H1 (cell line): ENCODE data around the gene DEFB118. TPM values are rescaled to one million over a fixed set of nuclear protein-coding genes. Genes with fewer than 3 reads are reported as not detected.
A peak's percentile ranks its signal among the peaks of the same experiment; 100 is the strongest.

Experiments
- CTCF ChIA-PET: fragments of 300-600 bp; sonication (Branson Sonifier 250); formaldehyde crosslinking; loops from one replicate; lab custom pipeline; 2021; ENCODE audit not compliant: partially characterized antibody; lab: Charles Lee
- POLR2A ChIA-PET: fragments of 300-600 bp; sonication (Branson Sonifier 250); formaldehyde crosslinking; loops from one replicate; lab custom pipeline; 2021; ENCODE audit warnings: inconsistent platforms; ENCODE audit not compliant: partially characterized antibody; lab: Charles Lee
- DNase-seq, 2 experiments: peaks; one replicate each; pipeline versions ENCODE4 v3.0.0 to v3.0.0-alpha.2; 2010 to 2022; ENCODE audit warnings: low spot score in 2 of 2, low read depth in 1 of 2, mixed read lengths in 1 of 2
- FAIRE-seq: peaks from 2 replicates; lab custom pipeline; 2011; peaks lifted over from hg19 to GRCh38; lab: Jason Lieb, UNC
- H2AFZ ChIP-seq: 2 replicates; pipeline ENCODE4 v1.8.1; 2012; ENCODE audit warnings: low read length, inconsistent platforms
- H2AK5ac ChIP-seq: 2 replicates; pipeline ENCODE4 v1.6.1; 2013; ENCODE audit warnings: low read depth, low read length
- H2BK120ac ChIP-seq: replicated peaks from 2 replicates; pipeline ENCODE3; 2013; ENCODE audit warnings: low read depth, low read length, inconsistent platforms
- H2BK12ac ChIP-seq: 2 replicates; pipeline ENCODE4 v1.6.1; 2013; ENCODE audit warnings: low read depth, low read length
- H2BK15ac ChIP-seq: 2 replicates; pipeline ENCODE4 v1.6.1; 2013; ENCODE audit warnings: low read length
- H2BK20ac ChIP-seq: 2 replicates; pipeline ENCODE4 v1.6.1; 2013; ENCODE audit warnings: low read length
- H2BK5ac ChIP-seq: 2 replicates; pipeline ENCODE4 v1.6.1; 2013; ENCODE audit warnings: low read depth, low read length
- H3K14ac ChIP-seq: 2 replicates; pipeline ENCODE4 v1.6.1; 2013; ENCODE audit warnings: inconsistent platforms; ENCODE audit not compliant: insufficient read length
- H3K18ac ChIP-seq: 2 replicates; pipeline ENCODE4 v1.6.1; 2013; ENCODE audit warnings: low read length; ENCODE audit errors: extremely low read depth
- H3K23ac ChIP-seq: 2 replicates; pipeline ENCODE4 v1.6.1; 2013; ENCODE audit warnings: inconsistent platforms; ENCODE audit not compliant: insufficient read length
- H3K23me2 ChIP-seq: 2 replicates; pipeline ENCODE4 v1.6.1; 2013; ENCODE audit warnings: low read depth, low read length
- H3K27ac ChIP-seq: 2 replicates; pipeline ENCODE4 v1.6.1; 2011; ENCODE audit warnings: low read depth, low read length, inconsistent platforms
- H3K27me3 ChIP-seq, 4 experiments: replicated peaks in 1 of 4; 1 replicate in 1 of 4; 2 replicates in 3 of 4; pipeline versions ENCODE4 v1.6.1 to v1.8.1; 2011 to 2013; ENCODE audit warnings: low read length in 3 of 4, mild to moderate bottlenecking in 3 of 4, inconsistent platforms in 2 of 4, mixed read lengths in 2 of 4, moderate library complexity in 1 of 4; ENCODE audit not compliant: control insufficient read depth in 3 of 4, insufficient read depth in 3 of 4; ENCODE audit errors: extremely low read depth in 1 of 4
- H3K36me3 ChIP-seq, 4 experiments: 2 replicates each; pipeline versions ENCODE4 v1.6.1 to v1.8.1; 2011 to 2013; ENCODE audit warnings: mild to moderate bottlenecking in 4 of 4, low read length in 3 of 4, moderate library complexity in 2 of 4, control low read depth in 1 of 4, inconsistent platforms in 1 of 4; ENCODE audit not compliant: insufficient read depth in 4 of 4, control insufficient read depth in 2 of 4
- H3K4ac ChIP-seq: replicated peaks from 2 replicates; pipeline ENCODE3; 2013; ENCODE audit warnings: low read length, low read depth, mixed read lengths, inconsistent platforms; ENCODE audit not compliant: insufficient read length
- H3K4me1 ChIP-seq, 4 experiments: replicated peaks in 1 of 4; 1 replicate in 1 of 4; 2 replicates in 3 of 4; pipeline versions ENCODE4 v1.6.1 to v1.8.1; 2011 to 2013; ENCODE audit warnings: low read length in 3 of 4, inconsistent platforms in 2 of 4, mixed read lengths in 1 of 4; ENCODE audit not compliant: insufficient read depth in 4 of 4, control insufficient read depth in 3 of 4
- H3K4me2 ChIP-seq, 2 experiments: 2 replicates each; pipeline versions ENCODE4 v1.6.1 to v1.8.1; 2011 to 2013; ENCODE audit warnings: low read depth in 2 of 2, low read length in 2 of 2, control low read depth in 1 of 2, inconsistent platforms in 1 of 2, mild to moderate bottlenecking in 1 of 2; ENCODE audit not compliant: insufficient read depth in 1 of 2
- H3K4me3 ChIP-seq, 4 experiments: fragments of 200-600, 300-600 bp in 1 of 4; sonication (generic), shearing (Covaris generic), sonication (Bioruptor Twin) in 1 of 4; 2 replicates each; pipeline versions ENCODE4 v1.5.1 to v1.8.1; 2011 to 2016; ENCODE audit warnings: low read length in 4 of 4, low read depth in 3 of 4, control low read depth in 2 of 4, inconsistent platforms in 2 of 4, mild to moderate bottlenecking in 2 of 4, mixed read lengths in 1 of 4, moderate library complexity in 1 of 4; ENCODE audit not compliant: insufficient read depth in 2 of 4; ENCODE audit errors: extremely low read depth in 1 of 4
- H3K56ac ChIP-seq: replicated peaks from 2 replicates; pipeline ENCODE3; 2013; ENCODE audit warnings: low read depth, mild to moderate bottlenecking, mixed read lengths, low read length, inconsistent platforms; ENCODE audit not compliant: insufficient read length
- H3K79me1 ChIP-seq: 2 replicates; pipeline ENCODE4 v1.6.1; 2013; ENCODE audit warnings: low read depth, low read length, control low read depth
- H3K79me2 ChIP-seq, 2 experiments: 2 replicates each; pipeline versions ENCODE4 v1.6.1 to v1.8.1; 2012 to 2013; ENCODE audit warnings: low read length in 2 of 2, mild to moderate bottlenecking in 2 of 2, inconsistent platforms in 1 of 2; ENCODE audit not compliant: insufficient read depth in 2 of 2, control insufficient read depth in 1 of 2
- H3K9ac ChIP-seq, 4 experiments: replicated peaks in 1 of 4; 1 replicate in 1 of 4; 2 replicates in 3 of 4; pipeline versions ENCODE4 v1.6.1 to v1.8.1; 2011 to 2013; ENCODE audit warnings: low read depth in 3 of 4, low read length in 3 of 4, control low read depth in 2 of 4, mild to moderate bottlenecking in 2 of 4, moderate library complexity in 2 of 4, inconsistent platforms in 1 of 4; ENCODE audit errors: extremely low read depth in 1 of 4
- H3K9me3 ChIP-seq, 2 experiments: 2 replicates each; pipeline versions ENCODE4 v1.6.1 to v1.8.1; 2012 to 2013; ENCODE audit warnings: mild to moderate bottlenecking in 2 of 2, moderate library complexity in 2 of 2, control low read depth in 1 of 2, inconsistent platforms in 1 of 2, low read depth in 1 of 2, low read length in 1 of 2, mixed read lengths in 1 of 2; ENCODE audit not compliant: insufficient read depth in 2 of 2
- H4K20me1 ChIP-seq, 2 experiments: replicated peaks in 1 of 2; 2 replicates each; pipeline versions ENCODE3 to v1.8.1; 2011 to 2013; ENCODE audit warnings: inconsistent platforms in 2 of 2, low read length in 2 of 2, mild to moderate bottlenecking in 1 of 2; ENCODE audit not compliant: insufficient read depth in 2 of 2, control insufficient read depth in 1 of 2
- H4K5ac ChIP-seq: 2 replicates; pipeline ENCODE4 v1.6.1; 2013; ENCODE audit warnings: low read length, low read depth, mixed read lengths, inconsistent platforms; ENCODE audit not compliant: insufficient read length
- H4K8ac ChIP-seq: 2 replicates; pipeline ENCODE4 v1.8.0; 2013; ENCODE audit warnings: mild to moderate bottlenecking, moderate library complexity, low read length, inconsistent platforms; ENCODE audit not compliant: insufficient read depth; ENCODE audit errors: extremely low read depth
- H4K91ac ChIP-seq: replicated peaks from 2 replicates; pipeline ENCODE3; 2013; ENCODE audit warnings: low read length, mixed read lengths, inconsistent platforms; ENCODE audit not compliant: insufficient read length
- ATF2 ChIP-seq: IDR thresholded peaks from 2 replicates; pipeline ENCODE4 v1.6.1; 2012; ENCODE audit warnings: low read length, inconsistent platforms
- CBX8 ChIP-seq: fragments of 300-800, 300-1000 bp; sonication (generic); IDR thresholded peaks from 2 replicates; pipeline ENCODE4 v1.7.1; 2016; ENCODE audit warnings: low read depth, low read length, borderline replicate concordance
- CEBPB ChIP-seq: IDR thresholded peaks from 2 replicates; pipeline ENCODE4 v1.6.1; 2012; ENCODE audit warnings: low read depth, low read length
- WGBS, 2 experiments: shearing (Covaris generic) in 1 of 2; methylation state at CpG; one replicate each; pipeline versions ENCODE4 v1.1.6 to v1.1.7; 2013 to 2015; ENCODE audit warnings: low lambda C conversion rate in 2 of 2, mixed read lengths in 2 of 2, inconsistent platforms in 1 of 2, low coverage in 1 of 2, missing lambda C conversion rate in 1 of 2; ENCODE audit not compliant: insufficient replicate concordance in 2 of 2, insufficient coverage in 1 of 2, insufficient read length in 1 of 2; ENCODE audit errors: extremely low coverage in 1 of 2, missing lambda C conversion rate in 1 of 2; 5-methylcytosine and 5-hydroxymethylcytosine counted together
- polyA plus RNA-seq, 7 experiments: library from polyadenylated mRNA; depleted of rRNA in 3 of 7; stranded (reverse) in 5 of 7; unstranded in 2 of 7; fragments of >200 nt in 5 of 7; fragments of 200-250 nt in 2 of 7; gene quantifications; 1 replicate in 5 of 7; 2 replicates in 1 of 7; 4 replicates in 1 of 7; pipeline versions ENCODE4 v1.2.1 to v1.2.3, GENCODE V29; 2011 to 2013; ENCODE audit warnings: missing spikeins in 2 of 7, mixed read lengths in 2 of 7
- total RNA-seq: library from RNA; stranded (reverse); fragmentation: NEBNext Ultra II Directional; extraction: Animal tissue kit (Norgen Biotek cat#: 25700); gene quantifications from 2 replicates; pipeline ENCODE4 v1.2.1, GENCODE V29; 2021

The DEFB118 gene
- total and polyA plus RNA-seq, 2 of the 8 experiments (the other 6 are each of a cell fraction or from before 2014, with no cell fraction given) = not detected

- H2BK5ac ChIP-seq = no peak overlapping the region
- H4K91ac ChIP-seq = no peak overlapping the region
- ChIA-PET CTCF (interaction anchor here (0.9 kb wide), 2 partner anchors 47 to 89 kb away, joined by 3 read pairs; no protein-coding TSS in a partner anchor), POLR2A (no interaction called here)
- WGBS, 2 experiments = 76% methylated on average over 6 of the region's 6 CpGs; no CpG with 5 or more reads in 1 of the 2 experiments
- H2BK20ac ChIP-seq = no peak overlapping the region
- H3K14ac ChIP-seq = no peak overlapping the region
- no peak overlapping the region for H2BK12ac ChIP-seq
- H3K4me3 ChIP-seq = no peak overlapping the region
- H2AK5ac ChIP-seq = no peak overlapping the region
- no peak overlapping the region for H2BK15ac ChIP-seq
- no peak overlapping the region for H3K23ac ChIP-seq
- H3K4ac ChIP-seq = no peak overlapping the region
- peak; percentile 55 for FAIRE-seq
- TF ChIP-seq ATF2 (no peak), CBX8 (no peak), CEBPB (no peak)
- no peak overlapping the region for H3K4me2 ChIP-seq
- H3K18ac ChIP-seq = no peak overlapping the region
- H3K79me2 ChIP-seq = no peaks in the 10 kb centered on the region
- H3K9me3 ChIP-seq = peaks cover 61 to 79% of the 10 kb centered on the region in 2 experiments
- no peaks in the 10 kb centered on the region for H4K20me1 ChIP-seq
- H2AFZ ChIP-seq = no peak overlapping the region
- H4K5ac ChIP-seq = no peak overlapping the region
- H3K27ac ChIP-seq = no peak overlapping the region
- no peaks in the 10 kb centered on the region for H3K23me2 ChIP-seq
- no peak overlapping the region for H4K8ac ChIP-seq
- no peaks in the 10 kb centered on the region; a peak in 1 of 8 replicates for H3K36me3 ChIP-seq
- H2BK120ac ChIP-seq = no peak overlapping the region
- no peaks in the 10 kb centered on the region for H3K27me3 ChIP-seq
- H3K56ac ChIP-seq = no peak overlapping the region
- no peak for DNase-seq
- no peaks in the 10 kb centered on the region for H3K4me1 ChIP-seq
- no peaks in the 10 kb centered on the region for H3K79me1 ChIP-seq
- H3K9ac ChIP-seq = no peak overlapping the region
Observed at GRCh38 chr20:31414381-31414780, 46.0 kb downstream of the DEFB118 start.
